DOHH2 (cell line): ENCODE measurements around the gene ZNF454.

Source experiments
- H3F3A ChIP-seq: fragments of 200-600 bp; sonication (generic), shearing (Covaris generic); 2 replicates; pipeline ENCODE4 v1.6.0; 2016; ENCODE audit warnings: antibody characterized with exemption, mild to moderate bottlenecking; ENCODE audit not compliant: control insufficient read depth, insufficient read depth
- H3K27ac ChIP-seq: fragments of 200-600 bp; sonication (generic); 2 replicates; pipeline ENCODE4 v1.5.1; 2014; ENCODE audit warnings: low read depth, mild to moderate bottlenecking, low read length, moderate library complexity
- H3K27me3 ChIP-seq: fragments of 200-600 bp; sonication (generic); 2 replicates; pipeline ENCODE4 v1.6.1; 2014; ENCODE audit warnings: mild to moderate bottlenecking, low read length, mixed read lengths; ENCODE audit not compliant: control insufficient read depth
- H3K36me3 ChIP-seq: fragments of 200-600 bp; sonication (generic); 2 replicates; pipeline ENCODE4 v1.6.1; 2014; ENCODE audit warnings: mild to moderate bottlenecking, low read length, moderate library complexity, mixed read lengths; ENCODE audit not compliant: control insufficient read depth
- H3K4me1 ChIP-seq: fragments of 200-600 bp; sonication (generic); 2 replicates; pipeline ENCODE4 v1.6.1; 2014; ENCODE audit warnings: mild to moderate bottlenecking, low read length, mixed read lengths; ENCODE audit not compliant: control insufficient read depth
- H3K4me2 ChIP-seq: fragments of 200-600 bp; sonication (generic); 2 replicates; pipeline ENCODE4 v1.6.0; 2014; ENCODE audit warnings: mild to moderate bottlenecking, low read length, moderate library complexity
- H3K4me3 ChIP-seq: fragments of 200-600 bp; sonication (generic); 2 replicates; pipeline ENCODE4 v1.5.1; 2014; ENCODE audit warnings: mild to moderate bottlenecking, low read length, mixed read lengths
- H3K79me2 ChIP-seq: fragments of 200-600 bp; sonication (generic); 2 replicates; pipeline ENCODE4 v1.6.1; 2014; ENCODE audit warnings: mild to moderate bottlenecking, low read length, mixed read lengths; ENCODE audit not compliant: control insufficient read depth
- H3K9me2 ChIP-seq: fragments of 200-600 bp; sonication (generic); replicated peaks from 2 replicates; pipeline ENCODE4 v1.6.1; 2014; ENCODE audit warnings: mild to moderate bottlenecking, low read length, mixed read lengths; ENCODE audit not compliant: control insufficient read depth
- H3K9me3 ChIP-seq: fragments of 200-600 bp; sonication (generic); 2 replicates; pipeline ENCODE4 v1.6.1; 2014; ENCODE audit warnings: antibody characterized with exemption, low read length, mixed read lengths; ENCODE audit not compliant: control insufficient read depth, insufficient read depth
- H4K20me1 ChIP-seq: fragments of 200-600 bp; sonication (generic); 2 replicates; pipeline ENCODE4 v1.6.0; 2014; ENCODE audit warnings: low read depth, mild to moderate bottlenecking, antibody characterized with exemption, low read length, moderate library complexity; ENCODE audit not compliant: control insufficient read depth, insufficient read depth
- EZH2phosphoT487 ChIP-seq: fragments of 200-600 bp; sonication (generic); IDR thresholded peaks from 2 replicates; pipeline ENCODE4 v1.6.1; 2017; ENCODE audit warnings: borderline replicate concordance, mild to moderate bottlenecking, antibody characterized with exemption, low read length, moderate library complexity, mixed read lengths
- TF ChIP-seq, protein P1 (sequence below): fragments of 200-600 bp; sonication (generic); IDR thresholded peaks from one replicate; pipeline ENCODE4 v1.5.1; 2014; ENCODE audit warnings: antibody characterized with exemption, mild to moderate bottlenecking, low read depth, low read length; ENCODE audit not compliant: poor library complexity, severe bottlenecking

The ZNF454 gene

DNA sequence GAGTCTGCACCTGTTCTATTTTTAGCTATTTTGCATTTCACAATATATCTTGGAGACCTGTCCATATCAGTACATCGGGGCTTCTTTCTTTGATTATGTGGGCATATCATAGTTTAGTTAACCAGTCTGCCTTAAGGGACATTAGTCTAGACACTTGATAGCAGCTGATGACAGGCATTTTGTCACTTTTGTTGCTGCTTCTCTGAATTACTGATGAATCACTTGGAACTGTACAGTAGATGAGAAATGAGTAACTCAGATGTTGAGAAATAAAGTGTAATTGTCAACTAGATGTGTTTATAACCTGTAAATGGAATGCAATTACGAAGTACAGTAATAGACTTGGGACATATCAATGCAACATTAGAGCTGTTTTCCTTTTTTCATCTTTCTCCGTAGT lies 38.1 kb upstream of the ZNF454 start:
- Histone ChIP-seq H3K9me3 (no peaks in the 10 kb centered on the region), H3K4me2 (no peak overlapping the region), H3K27me3 (no peaks in the 10 kb centered on the region), H3K36me3 (no peaks in the 10 kb centered on the region), H4K20me1 (no peaks in the 10 kb centered on the region), H3K27ac (no peak overlapping the region), H3K4me3 (no peak overlapping the region), H3K79me2 (no peaks in the 10 kb centered on the region), H3K4me1 (no peaks in the 10 kb centered on the region), H3F3A (no peaks in the 10 kb centered on the region), H3K9me2 (no peaks in the 10 kb centered on the region)
- TF ChIP-seq, protein P1, sequence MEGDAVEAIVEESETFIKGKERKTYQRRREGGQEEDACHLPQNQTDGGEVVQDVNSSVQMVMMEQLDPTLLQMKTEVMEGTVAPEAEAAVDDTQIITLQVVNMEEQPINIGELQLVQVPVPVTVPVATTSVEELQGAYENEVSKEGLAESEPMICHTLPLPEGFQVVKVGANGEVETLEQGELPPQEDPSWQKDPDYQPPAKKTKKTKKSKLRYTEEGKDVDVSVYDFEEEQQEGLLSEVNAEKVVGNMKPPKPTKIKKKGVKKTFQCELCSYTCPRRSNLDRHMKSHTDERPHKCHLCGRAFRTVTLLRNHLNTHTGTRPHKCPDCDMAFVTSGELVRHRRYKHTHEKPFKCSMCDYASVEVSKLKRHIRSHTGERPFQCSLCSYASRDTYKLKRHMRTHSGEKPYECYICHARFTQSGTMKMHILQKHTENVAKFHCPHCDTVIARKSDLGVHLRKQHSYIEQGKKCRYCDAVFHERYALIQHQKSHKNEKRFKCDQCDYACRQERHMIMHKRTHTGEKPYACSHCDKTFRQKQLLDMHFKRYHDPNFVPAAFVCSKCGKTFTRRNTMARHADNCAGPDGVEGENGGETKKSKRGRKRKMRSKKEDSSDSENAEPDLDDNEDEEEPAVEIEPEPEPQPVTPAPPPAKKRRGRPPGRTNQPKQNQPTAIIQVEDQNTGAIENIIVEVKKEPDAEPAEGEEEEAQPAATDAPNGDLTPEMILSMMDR = no peak
- TF ChIP-seq EZH2phosphoT487 = no peak

DNA sequence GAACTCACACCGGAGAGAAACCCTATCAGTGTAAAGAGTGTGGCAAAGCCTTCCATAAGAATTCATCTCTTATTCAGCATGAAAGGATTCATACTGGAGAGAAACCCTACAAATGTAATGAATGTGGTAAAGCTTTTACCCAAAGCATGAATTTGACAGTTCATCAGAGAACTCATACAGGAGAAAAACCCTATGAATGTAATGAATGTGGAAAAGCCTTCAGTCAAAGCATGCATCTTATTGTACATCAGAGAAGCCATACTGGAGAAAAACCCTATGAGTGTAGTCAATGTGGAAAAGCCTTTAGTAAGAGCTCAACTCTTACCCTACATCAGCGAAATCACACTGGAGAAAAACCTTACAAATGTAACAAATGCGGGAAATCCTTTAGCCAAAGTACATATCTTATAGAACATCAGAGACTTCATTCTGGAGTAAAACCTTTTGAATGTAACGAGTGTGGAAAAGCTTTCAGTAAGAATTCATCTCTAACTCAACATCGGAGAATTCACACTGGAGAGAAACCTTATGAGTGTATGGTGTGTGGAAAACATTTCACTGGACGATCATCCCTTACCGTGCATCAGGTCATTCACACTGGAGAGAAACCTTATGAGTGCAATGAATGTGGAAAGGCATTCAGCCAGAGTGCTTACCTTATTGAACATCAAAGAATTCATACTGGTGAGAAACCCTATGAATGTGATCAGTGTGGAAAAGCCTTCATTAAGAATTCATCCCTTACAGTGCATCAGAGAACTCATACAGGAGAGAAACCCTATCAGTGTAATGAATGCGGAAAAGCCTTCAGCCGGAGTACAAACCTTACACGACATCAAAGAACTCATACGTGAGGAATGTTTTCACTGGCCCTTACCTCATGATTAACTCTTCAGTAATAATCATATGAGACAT lies 8.9 kb upstream of the ZNF454 start:
- Histone ChIP-seq H3K36me3 (no peaks in the 10 kb centered on the region), H3K9me2 (no peaks in the 10 kb centered on the region), H4K20me1 (no peaks in the 10 kb centered on the region), H3K9me3 (peaks cover 63% of the 10 kb centered on the region), H3K4me1 (no peaks in the 10 kb centered on the region), H3K27ac (no peak overlapping the region), H3K4me3 (no peak overlapping the region), H3K79me2 (no peaks in the 10 kb centered on the region), H3K4me2 (no peak overlapping the region), H3K27me3 (no peaks in the 10 kb centered on the region), H3F3A (no peaks in the 10 kb centered on the region)
- no peak for TF ChIP-seq EZH2phosphoT487
- TF ChIP-seq, protein P1 = no peak

DNA sequence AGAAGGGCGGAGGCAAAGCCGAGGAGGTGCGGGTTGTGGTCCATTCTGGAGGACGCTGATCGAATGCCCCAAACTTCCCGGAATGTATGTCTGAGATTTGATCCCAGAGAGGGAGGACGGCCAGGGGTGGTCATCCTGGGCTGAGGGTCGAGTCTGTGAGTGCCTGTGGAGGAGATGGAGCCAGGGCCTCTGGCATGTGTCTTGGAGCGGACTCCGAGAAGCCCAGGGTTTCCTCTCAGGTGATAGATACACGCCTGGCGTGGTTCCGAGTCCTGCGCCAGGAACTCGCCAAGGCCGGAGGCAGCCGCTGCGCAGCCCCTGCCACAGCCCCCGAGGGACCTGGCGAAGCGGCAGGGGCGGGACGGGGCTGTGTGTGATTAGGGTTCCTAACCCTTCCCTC lies 363 bp downstream of the ZNF454 start:
- H3F3A ChIP-seq = no peaks in the 10 kb centered on the region
- H3K36me3 ChIP-seq = no peaks in the 10 kb centered on the region
- no peaks in the 10 kb centered on the region for H3K4me1 ChIP-seq
- no peaks in the 10 kb centered on the region for H3K9me2 ChIP-seq
- TF ChIP-seq, protein P1 = no peak
- no peak for TF ChIP-seq EZH2phosphoT487
- H3K4me3 ChIP-seq = no peak overlapping the region
- no peaks in the 10 kb centered on the region for H3K79me2 ChIP-seq
- no peak overlapping the region for H3K4me2 ChIP-seq
- H3K27me3 ChIP-seq = no peaks in the 10 kb centered on the region
- H3K27ac ChIP-seq = no peak overlapping the region
- peaks cover 17% of the 10 kb centered on the region; the same call in 1 of the 2 replicates for H3K9me3 ChIP-seq
- no peaks in the 10 kb centered on the region for H4K20me1 ChIP-seq
